Measurements from ENCODE around the gene VAMP1. TPM values are rescaled to one million over a fixed set of nuclear protein-coding genes. Genes with fewer than 3 reads are reported as not detected.

Gene VAMP1
- total and polyA plus RNA-seq, 2 of the 13 experiments (the other 11 are each of a cell fraction or from before 2014, with no cell fraction given): 2.5 to 7.4 TPM

GRCh38 chr12:6492838-6493496, 22.5 kb upstream of the VAMP1 start, which contains the start of gene MRPL51:
TSS of gene MRPL51 (minus strand) at chr12:6493262. CDS start at chr12:6493136, 126 bp downstream.
- Histone ChIP-seq H3K9me3 (ENCODE audit: low read length) (no peaks in the 10 kb centered on the region), H3K9ac (ENCODE audit: insufficient read depth, low read depth, low read length) (peak within 1 kb of the TSS; percentile 94), H3K27ac (ENCODE audit: extremely low read length, insufficient read depth, low read length) (peak within 1 kb of the TSS; percentile 98), H3K4me3 (replicated peaks in 1 of 3; ENCODE audit: insufficient read depth in 1 of 3, low read depth in 2 of 3, low read length in 3 of 3) (peak within 1 kb of the TSS; percentile 80 to 83 (median 81)), H3K27me3 (ENCODE audit: control insufficient read depth in 1 of 2, insufficient read depth in 2 of 2, low read length in 2 of 2) (no peaks in the 10 kb centered on the region; a peak in 1 of 5 replicates), H3K79me2 (ENCODE audit: insufficient read depth, low read length) (peaks cover 41% of the 10 kb centered on the region), H2AFZ (ENCODE audit: low read length) (no peak within 1 kb of the TSS), H4K20me1 (ENCODE audit: insufficient read depth, low read length) (peaks cover 7% of the 10 kb centered on the region), H3K4me2 (ENCODE audit: low read depth, low read length) (peak within 1 kb of the TSS; percentile 97), H3K4me1 (ENCODE audit: insufficient read depth, low read length) (peaks cover 38% of the 10 kb centered on the region), H3K36me3 (replicated peaks in 1 of 2; ENCODE audit: control insufficient read depth in 1 of 2, insufficient read depth in 2 of 2, low read length in 2 of 2) (peaks cover 4 to 28% of the 10 kb centered on the region in 2 experiments; a peak in 3 of 5 replicates)
- in situ Hi-C loops (cut with HindIII; ENCODE audit: extremely low pct_ligation_motif_present, low pct_unique_long_range_greater_than_20kb): no loop called here
- DNase-seq (ENCODE audit: low spot score) (peak; percentile 90), ATAC-seq (peak; percentile 95), FAIRE-seq (no peak)
- ChIA-PET CTCF (ENCODE audit: low intra/inter-chr PET ratio, low total read pairs) (no interaction called here), POLR2A (interaction anchor here (0.7 to 2.0 kb wide), 21 partner anchors 9 to 299 kb away, joined by 3 to 38 read pairs (median 5); partner anchors contain the start of genes COPS7A, GAPDH, LTBR and NOP2)
- TSS peak; percentile 93 for BruUV-seq (replicated peaks)
- 2% methylated on average over 31 of the region's 39 CpGs for WGBS (ENCODE audit: low lambda C conversion rate)
- intact Hi-C loops (cut with micrococcal nuclease; ENCODE audit: unreplicated experiment): no loop called here
- TF ChIP-seq, protein P1, sequence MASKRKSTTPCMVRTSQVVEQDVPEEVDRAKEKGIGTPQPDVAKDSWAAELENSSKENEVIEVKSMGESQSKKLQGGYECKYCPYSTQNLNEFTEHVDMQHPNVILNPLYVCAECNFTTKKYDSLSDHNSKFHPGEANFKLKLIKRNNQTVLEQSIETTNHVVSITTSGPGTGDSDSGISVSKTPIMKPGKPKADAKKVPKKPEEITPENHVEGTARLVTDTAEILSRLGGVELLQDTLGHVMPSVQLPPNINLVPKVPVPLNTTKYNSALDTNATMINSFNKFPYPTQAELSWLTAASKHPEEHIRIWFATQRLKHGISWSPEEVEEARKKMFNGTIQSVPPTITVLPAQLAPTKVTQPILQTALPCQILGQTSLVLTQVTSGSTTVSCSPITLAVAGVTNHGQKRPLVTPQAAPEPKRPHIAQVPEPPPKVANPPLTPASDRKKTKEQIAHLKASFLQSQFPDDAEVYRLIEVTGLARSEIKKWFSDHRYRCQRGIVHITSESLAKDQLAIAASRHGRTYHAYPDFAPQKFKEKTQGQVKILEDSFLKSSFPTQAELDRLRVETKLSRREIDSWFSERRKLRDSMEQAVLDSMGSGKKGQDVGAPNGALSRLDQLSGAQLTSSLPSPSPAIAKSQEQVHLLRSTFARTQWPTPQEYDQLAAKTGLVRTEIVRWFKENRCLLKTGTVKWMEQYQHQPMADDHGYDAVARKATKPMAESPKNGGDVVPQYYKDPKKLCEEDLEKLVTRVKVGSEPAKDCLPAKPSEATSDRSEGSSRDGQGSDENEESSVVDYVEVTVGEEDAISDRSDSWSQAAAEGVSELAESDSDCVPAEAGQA (IDR thresholded peaks at IDR 0.05; ENCODE audit: low read depth): peak; percentile 45; the same call in 1 of the 2 replicates
- TF ChIP-seq, protein P1 (CRISPR knock-in tag; IDR thresholded peaks at IDR 0.05; ENCODE audit: borderline replicate concordance): no peak
- TF ChIP-seq SP1 (IDR thresholded peaks at IDR 0.05) (no peak), SP1 (CRISPR knock-in tag; IDR thresholded peaks at IDR 0.05) (peak; percentile 82), KLF12 (CRISPR knock-in tag; IDR thresholded peaks at IDR 0.05; ENCODE audit: borderline replicate concordance) (0 out of 2 replicates have a peak, but pooled peaks have one; percentile 0), SAP130 (CRISPR knock-in tag; IDR thresholded peaks at IDR 0.05; ENCODE audit: low read depth) (peak; percentile 89), FOXA1 (IDR thresholded peaks at IDR 0.05) (no peak), FOXA1 (CRISPR knock-in tag; IDR thresholded peaks at IDR 0.05) (no peak), ETS1 (CRISPR knock-in tag; IDR thresholded peaks at IDR 0.05) (no peak), ZNF350 (CRISPR knock-in tag; IDR thresholded peaks at IDR 0.05; ENCODE audit: borderline replicate concordance, low read depth) (peak; percentile 70; the same call in 1 of the 2 replicates), KLF13 (CRISPR knock-in tag; IDR thresholded peaks at IDR 0.05) (0 out of 2 replicates have a peak, but pooled peaks have one; percentile 34), ZNF205 (CRISPR knock-in tag; IDR thresholded peaks at IDR 0.05) (peak; percentile 16; the same call in 1 of the 2 replicates), ZNF747 (CRISPR knock-in tag; IDR thresholded peaks at IDR 0.05; ENCODE audit: borderline replicate concordance) (no peak), HINFP (CRISPR knock-in tag; IDR thresholded peaks at IDR 0.05; ENCODE audit: low read depth) (peak; percentile 86)
- TF ChIP-seq, protein P2, sequence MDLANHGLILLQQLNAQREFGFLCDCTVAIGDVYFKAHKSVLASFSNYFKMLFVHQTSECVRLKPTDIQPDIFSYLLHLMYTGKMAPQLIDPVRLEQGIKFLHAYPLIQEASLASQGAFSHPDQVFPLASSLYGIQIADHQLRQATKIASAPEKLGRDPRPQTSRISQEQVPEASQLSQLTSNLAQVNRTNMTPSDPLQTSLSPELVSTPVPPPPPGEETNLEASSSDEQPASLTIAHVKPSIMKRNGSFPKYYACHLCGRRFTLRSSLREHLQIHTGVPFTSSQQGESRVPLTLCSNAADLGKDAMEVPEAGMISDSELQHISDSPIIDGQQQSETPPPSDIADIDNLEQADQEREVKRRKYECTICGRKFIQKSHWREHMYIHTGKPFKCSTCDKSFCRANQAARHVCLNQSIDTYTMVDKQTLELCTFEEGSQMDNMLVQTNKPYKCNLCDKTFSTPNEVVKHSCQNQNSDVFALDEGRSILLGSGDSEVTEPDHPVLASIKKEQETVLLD (CRISPR knock-in tag; IDR thresholded peaks at IDR 0.05; ENCODE audit: low read depth): no peak
